Panc1 (cell line): Measurements from ENCODE around the gene AQP1. TPM values are rescaled to one million over a fixed set of nuclear protein-coding genes. Genes with fewer than 3 reads are reported as not detected.

Experiments used
- ATAC-seq: fragments of 200-7000 bp; cut with Tn5 transposase; 2 replicates; pipeline ENCODE4 v1.9.1; 2020; ENCODE audit warnings: mild to moderate bottlenecking, moderate library complexity
- BruUV-seq: library from RNA; stranded (reverse); fragments of 400-500 nt; replicated peaks from 2 replicates; lab custom pipeline; 2021; lab: Mats Ljungman, UMichigan
- CTCF ChIA-PET: fragments of 300-600 bp; sonication (Branson Sonifier 250); formaldehyde crosslinking; loops from one replicate; lab custom pipeline; 2022; ENCODE audit warnings: antibody characterized with exemption; lab: Charles Lee
- POLR2A ChIA-PET: fragments of 300-600 bp; sonication (Branson Sonifier 250); formaldehyde crosslinking; loops from one replicate; lab custom pipeline; 2022; ENCODE audit warnings: antibody characterized with exemption; lab: Charles Lee
- DNase-seq: peaks from one replicate; pipeline ENCODE4 v3.0.0-alpha.2; 2010; ENCODE audit warnings: low read depth, low spot score
- H3K27ac ChIP-seq: 2 replicates; pipeline ENCODE4 v1.5.1; 2011; ENCODE audit warnings: mild to moderate bottlenecking, low read length, inconsistent platforms
- H3K27me3 ChIP-seq: fragments of 200-500 bp; sonication (Bioruptor generic); 2 replicates; pipeline ENCODE4 v1.6.0; 2014; ENCODE audit warnings: low read length, inconsistent platforms; ENCODE audit not compliant: control insufficient read depth, insufficient read depth
- H3K36me3 ChIP-seq: fragments of 200-500 bp; sonication (Bioruptor generic); 2 replicates; pipeline ENCODE4 v1.5.1; 2014; ENCODE audit warnings: inconsistent platforms, mild to moderate bottlenecking, low read length, moderate library complexity; ENCODE audit not compliant: control insufficient read depth, insufficient read depth
- H3K4me1 ChIP-seq: 2 replicates; pipeline ENCODE4 v1.5.1; 2011; ENCODE audit warnings: inconsistent platforms, mild to moderate bottlenecking, low read length, moderate library complexity; ENCODE audit not compliant: control insufficient read depth, insufficient read depth
- H3K4me3 ChIP-seq, 2 experiments: 2 replicates each; pipeline ENCODE4 v1.5.1; 2011 to 2012; ENCODE audit warnings: low read depth in 2 of 2, low read length in 2 of 2, mild to moderate bottlenecking in 2 of 2, inconsistent platforms in 1 of 2, moderate library complexity in 1 of 2
- H3K9me3 ChIP-seq: fragments of 200-500 bp; sonication (Bioruptor generic); 2 replicates; pipeline ENCODE4 v1.5.1; 2014; ENCODE audit warnings: low read depth, mild to moderate bottlenecking, inconsistent platforms, low read length, moderate library complexity; ENCODE audit not compliant: control insufficient read depth, insufficient read depth
- POLR2AphosphoS5 ChIP-seq: IDR thresholded peaks from 2 replicates; pipeline ENCODE4 v1.6.1; 2012; ENCODE audit warnings: mild to moderate bottlenecking, low read depth, low read length, moderate library complexity
- SIN3A ChIP-seq: IDR thresholded peaks from 2 replicates; pipeline ENCODE4 v1.6.1; 2012; ENCODE audit warnings: low read depth, mild to moderate bottlenecking, low read length, moderate library complexity, borderline replicate concordance; ENCODE audit not compliant: insufficient read depth
- TCF7L2 ChIP-seq: IDR thresholded peaks from 2 replicates; pipeline ENCODE4 v1.6.1; 2011; ENCODE audit warnings: mild to moderate bottlenecking, low read depth, low read length, inconsistent platforms
- in situ Hi-C: cut with HindIII; loops from 2 replicates; pipeline ENCODE4 v1.10.0; 2016; ENCODE audit warnings: low sequenced_read_pairs, low pct_unique_long_range_greater_than_20kb
- intact Hi-C: fragments of 100-400 bp; cut with micrococcal nuclease; formaldehyde crosslinking; loops from one replicate; pipeline ENCODE4 v1.10.0; 2022; ENCODE audit not compliant: unreplicated experiment
- total RNA-seq: library from RNA; stranded (reverse); gene quantifications from one replicate; pipeline ENCODE4 v1.2.1, GENCODE V29; 2021; ENCODE audit not compliant: unreplicated experiment
- TF ChIP-seq, protein P1 (sequence below): fragments of 450-650 bp; IDR thresholded peaks from 2 replicates; pipeline ENCODE4 v1.5.1; 2017; ENCODE audit warnings: mild to moderate bottlenecking
- TF ChIP-seq, protein P2 (sequence below), 2 experiments: IDR thresholded peaks; 2 replicates each; pipeline ENCODE4 v1.6.1; 2011 to 2012; ENCODE audit warnings: low read depth in 2 of 2, control low read depth in 1 of 2, low read length in 1 of 2, mild to moderate bottlenecking in 1 of 2, moderate library complexity in 1 of 2; ENCODE audit not compliant: insufficient read depth in 1 of 2

AQP1 gene
- total RNA-seq, 1 experiment from 2014 or later, result 0.57 TPM

DNA sequence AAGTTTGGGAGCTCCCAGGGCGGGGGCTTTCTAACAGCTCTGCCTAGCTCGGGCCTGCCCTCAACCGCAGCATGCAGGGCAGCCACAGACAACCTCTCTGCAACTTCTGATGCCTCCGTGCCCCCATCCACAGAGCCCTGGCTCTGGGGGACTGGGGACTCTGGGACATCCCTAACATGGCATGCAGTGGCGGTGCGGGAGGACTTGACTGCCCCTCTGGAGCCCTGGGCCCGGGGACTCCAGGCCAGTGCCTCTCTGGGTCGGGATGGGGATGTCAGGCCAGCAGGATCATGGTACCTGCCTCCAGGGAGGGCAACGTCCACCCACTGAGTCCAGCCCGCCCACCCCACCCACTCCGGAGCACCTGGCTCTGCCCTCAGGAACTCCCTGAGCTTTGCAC lies 520 bp upstream of the AQP1 start:
- no peaks in the 10 kb centered on the region for H3K4me1 ChIP-seq
- no peaks in the 10 kb centered on the region for H3K36me3 ChIP-seq
- no peak for TF ChIP-seq POLR2AphosphoS5
- TF ChIP-seq, protein P1, sequence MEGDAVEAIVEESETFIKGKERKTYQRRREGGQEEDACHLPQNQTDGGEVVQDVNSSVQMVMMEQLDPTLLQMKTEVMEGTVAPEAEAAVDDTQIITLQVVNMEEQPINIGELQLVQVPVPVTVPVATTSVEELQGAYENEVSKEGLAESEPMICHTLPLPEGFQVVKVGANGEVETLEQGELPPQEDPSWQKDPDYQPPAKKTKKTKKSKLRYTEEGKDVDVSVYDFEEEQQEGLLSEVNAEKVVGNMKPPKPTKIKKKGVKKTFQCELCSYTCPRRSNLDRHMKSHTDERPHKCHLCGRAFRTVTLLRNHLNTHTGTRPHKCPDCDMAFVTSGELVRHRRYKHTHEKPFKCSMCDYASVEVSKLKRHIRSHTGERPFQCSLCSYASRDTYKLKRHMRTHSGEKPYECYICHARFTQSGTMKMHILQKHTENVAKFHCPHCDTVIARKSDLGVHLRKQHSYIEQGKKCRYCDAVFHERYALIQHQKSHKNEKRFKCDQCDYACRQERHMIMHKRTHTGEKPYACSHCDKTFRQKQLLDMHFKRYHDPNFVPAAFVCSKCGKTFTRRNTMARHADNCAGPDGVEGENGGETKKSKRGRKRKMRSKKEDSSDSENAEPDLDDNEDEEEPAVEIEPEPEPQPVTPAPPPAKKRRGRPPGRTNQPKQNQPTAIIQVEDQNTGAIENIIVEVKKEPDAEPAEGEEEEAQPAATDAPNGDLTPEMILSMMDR, result no peak
- no peak for TF ChIP-seq TCF7L2
- TF ChIP-seq SIN3A, result no peak
- TF ChIP-seq, protein P2, sequence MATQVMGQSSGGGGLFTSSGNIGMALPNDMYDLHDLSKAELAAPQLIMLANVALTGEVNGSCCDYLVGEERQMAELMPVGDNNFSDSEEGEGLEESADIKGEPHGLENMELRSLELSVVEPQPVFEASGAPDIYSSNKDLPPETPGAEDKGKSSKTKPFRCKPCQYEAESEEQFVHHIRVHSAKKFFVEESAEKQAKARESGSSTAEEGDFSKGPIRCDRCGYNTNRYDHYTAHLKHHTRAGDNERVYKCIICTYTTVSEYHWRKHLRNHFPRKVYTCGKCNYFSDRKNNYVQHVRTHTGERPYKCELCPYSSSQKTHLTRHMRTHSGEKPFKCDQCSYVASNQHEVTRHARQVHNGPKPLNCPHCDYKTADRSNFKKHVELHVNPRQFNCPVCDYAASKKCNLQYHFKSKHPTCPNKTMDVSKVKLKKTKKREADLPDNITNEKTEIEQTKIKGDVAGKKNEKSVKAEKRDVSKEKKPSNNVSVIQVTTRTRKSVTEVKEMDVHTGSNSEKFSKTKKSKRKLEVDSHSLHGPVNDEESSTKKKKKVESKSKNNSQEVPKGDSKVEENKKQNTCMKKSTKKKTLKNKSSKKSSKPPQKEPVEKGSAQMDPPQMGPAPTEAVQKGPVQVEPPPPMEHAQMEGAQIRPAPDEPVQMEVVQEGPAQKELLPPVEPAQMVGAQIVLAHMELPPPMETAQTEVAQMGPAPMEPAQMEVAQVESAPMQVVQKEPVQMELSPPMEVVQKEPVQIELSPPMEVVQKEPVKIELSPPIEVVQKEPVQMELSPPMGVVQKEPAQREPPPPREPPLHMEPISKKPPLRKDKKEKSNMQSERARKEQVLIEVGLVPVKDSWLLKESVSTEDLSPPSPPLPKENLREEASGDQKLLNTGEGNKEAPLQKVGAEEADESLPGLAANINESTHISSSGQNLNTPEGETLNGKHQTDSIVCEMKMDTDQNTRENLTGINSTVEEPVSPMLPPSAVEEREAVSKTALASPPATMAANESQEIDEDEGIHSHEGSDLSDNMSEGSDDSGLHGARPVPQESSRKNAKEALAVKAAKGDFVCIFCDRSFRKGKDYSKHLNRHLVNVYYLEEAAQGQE (IDR thresholded peaks at IDR 0.05; ENCODE audit: insufficient read depth in 1 of 2, low read depth in 2 of 2, low read length in 1 of 2), result no peak
- no peaks in the 10 kb centered on the region for H3K27me3 ChIP-seq
- no peaks in the 10 kb centered on the region for H3K9me3 ChIP-seq
- in situ Hi-C loops, result no loop called here
- DNase-seq (no peak), ATAC-seq (no peak)
- CTCF ChIA-PET, result no interaction called here
- BruUV-seq, result no TSS peak
- H3K4me3 ChIP-seq, result no peak overlapping the region
- POLR2A ChIA-PET, result no interaction called here
- no peak overlapping the region for H3K27ac ChIP-seq
- intact Hi-C loops, result no loop called here

DNA sequence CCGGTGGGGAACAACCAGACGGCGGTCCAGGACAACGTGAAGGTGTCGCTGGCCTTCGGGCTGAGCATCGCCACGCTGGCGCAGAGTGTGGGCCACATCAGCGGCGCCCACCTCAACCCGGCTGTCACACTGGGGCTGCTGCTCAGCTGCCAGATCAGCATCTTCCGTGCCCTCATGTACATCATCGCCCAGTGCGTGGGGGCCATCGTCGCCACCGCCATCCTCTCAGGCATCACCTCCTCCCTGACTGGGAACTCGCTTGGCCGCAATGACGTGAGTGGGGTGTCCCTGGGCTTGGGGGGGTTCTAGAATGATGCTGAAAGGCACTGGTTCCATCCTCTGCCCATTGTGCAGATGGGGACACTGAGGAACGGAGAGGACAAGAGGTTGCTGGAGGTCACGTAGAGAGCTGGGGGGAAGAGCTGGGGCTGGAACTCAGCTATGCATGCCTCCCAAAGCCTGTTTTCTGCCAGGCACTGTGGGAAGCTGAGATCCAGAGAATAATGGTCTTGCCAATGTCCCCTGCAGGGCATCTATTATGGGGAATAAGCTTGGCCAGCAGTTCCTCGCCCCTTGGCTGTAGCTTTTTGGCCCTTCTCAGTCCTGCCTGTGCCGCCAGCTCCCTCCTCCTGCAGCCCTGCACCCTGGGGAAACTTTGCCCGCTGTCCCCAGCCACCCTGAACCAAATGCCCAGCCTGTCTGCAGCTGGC lies 523 bp downstream of the AQP1 start:
- DNase-seq (no peak), ATAC-seq (no peak)
- no peaks in the 10 kb centered on the region for H3K9me3 ChIP-seq
- no peaks in the 10 kb centered on the region for H3K4me1 ChIP-seq
- in situ Hi-C loops, result no loop called here
- POLR2A ChIA-PET, result no interaction called here
- H3K27ac ChIP-seq, result no peak overlapping the region
- no TSS peak for BruUV-seq
- no peak for TF ChIP-seq SIN3A
- TF ChIP-seq, protein P1, result no peak
- CTCF ChIA-PET, result no interaction called here
- H3K36me3 ChIP-seq, result no peaks in the 10 kb centered on the region
- no peaks in the 10 kb centered on the region for H3K27me3 ChIP-seq
- intact Hi-C loops, result no loop called here
- no peak overlapping the region for H3K4me3 ChIP-seq
